Smooth muscle cell (in vitro differentiated cells): Measurements from ENCODE around the gene HOMER2. TPM values are rescaled to one million over a fixed set of nuclear protein-coding genes. Genes with fewer than 3 reads are reported as not detected.
"Not testable (repeated sequence)": the region's sequence is repeated elsewhere in the genome, so short reads cannot be mapped to it uniquely, and the experiment has no call there.

ENCODE experiments used
- DNase-seq: peaks from one replicate; lab custom pipeline; 2025; ENCODE audit not compliant: unreplicated experiment; lab: John Stamatoyannopoulos, UW
- H2AFZ ChIP-seq: fragments of 200-600 bp; sonication (generic); 2 replicates; pipeline ENCODE4 v1.6.0; 2016; ENCODE audit warnings: antibody characterized with exemption, low read depth, mild to moderate bottlenecking
- H3F3A ChIP-seq: fragments of 200-600 bp; sonication (generic); 2 replicates; pipeline ENCODE4 v1.6.0; 2017; ENCODE audit warnings: antibody characterized with exemption, low read depth
- H3K27ac ChIP-seq: fragments of 200-600 bp; sonication (generic); 2 replicates; pipeline ENCODE4 v1.5.1; 2016; ENCODE audit warnings: low read depth, mild to moderate bottlenecking
- H3K27me3 ChIP-seq: fragments of 200-600 bp; sonication (generic); 2 replicates; pipeline ENCODE4 v1.6.1; 2016; ENCODE audit warnings: low read depth, mild to moderate bottlenecking
- H3K36me3 ChIP-seq: fragments of 200-600 bp; sonication (generic); 2 replicates; pipeline ENCODE4 v1.5.1; 2016; ENCODE audit warnings: low read depth
- H3K4me1 ChIP-seq: fragments of 200-600 bp; sonication (generic); 2 replicates; pipeline ENCODE4 v1.5.1; 2016; ENCODE audit warnings: low read depth
- H3K4me2 ChIP-seq: fragments of 200-600 bp; sonication (generic); 2 replicates; pipeline ENCODE4 v1.6.0; 2016; ENCODE audit warnings: mild to moderate bottlenecking
- H3K4me3 ChIP-seq: fragments of 200-600 bp; sonication (generic); 2 replicates; pipeline ENCODE4 v1.5.1; 2016; ENCODE audit warnings: mild to moderate bottlenecking
- H3K79me2 ChIP-seq: fragments of 200-600 bp; sonication (generic); 2 replicates; pipeline ENCODE4 v1.6.0; 2016; ENCODE audit warnings: low read depth, mild to moderate bottlenecking
- H3K9ac ChIP-seq: fragments of 200-600 bp; sonication (generic); 2 replicates; pipeline ENCODE4 v1.6.0; 2016; ENCODE audit warnings: low read depth
- H3K9me3 ChIP-seq: fragments of 200-600 bp; sonication (generic); replicated peaks from 2 replicates; pipeline ENCODE4 v1.5.1; 2016; ENCODE audit warnings: low read depth
- H4K20me1 ChIP-seq: fragments of 200-600 bp; sonication (generic); 2 replicates; pipeline ENCODE4 v1.6.0; 2016; ENCODE audit warnings: low read depth
- CTCF ChIP-seq: fragments of 200-600 bp; sonication (generic); IDR thresholded peaks from 2 replicates; pipeline ENCODE4 v1.5.1; 2017; ENCODE audit warnings: borderline replicate concordance, mild to moderate bottlenecking, antibody characterized with exemption; ENCODE audit not compliant: insufficient read depth, poor library complexity, severe bottlenecking
- WGBS: methylation state at CpG from one replicate; pipeline ENCODE4 v1.1.7; 2016; ENCODE audit warnings: low lambda C conversion rate; 5-methylcytosine and 5-hydroxymethylcytosine counted together
- polyA plus RNA-seq: library from polyadenylated mRNA; unstranded; fragments of >200 nt; fragmentation: Nextera tagmentation; extraction: Ambion mirVana; gene quantifications from 2 replicates; pipeline ENCODE4 v1.2.1, GENCODE V29; 2016
- total RNA-seq: library from RNA; depleted of rRNA; stranded (reverse); fragments of >200 nt; gene quantifications from 2 replicates; pipeline ENCODE4 v1.2.3, GENCODE V29; 2014

HOMER2 gene
- total and polyA plus RNA-seq, 2 experiments from 2014 or later: 3.1 to 18.8 TPM

DNA sequence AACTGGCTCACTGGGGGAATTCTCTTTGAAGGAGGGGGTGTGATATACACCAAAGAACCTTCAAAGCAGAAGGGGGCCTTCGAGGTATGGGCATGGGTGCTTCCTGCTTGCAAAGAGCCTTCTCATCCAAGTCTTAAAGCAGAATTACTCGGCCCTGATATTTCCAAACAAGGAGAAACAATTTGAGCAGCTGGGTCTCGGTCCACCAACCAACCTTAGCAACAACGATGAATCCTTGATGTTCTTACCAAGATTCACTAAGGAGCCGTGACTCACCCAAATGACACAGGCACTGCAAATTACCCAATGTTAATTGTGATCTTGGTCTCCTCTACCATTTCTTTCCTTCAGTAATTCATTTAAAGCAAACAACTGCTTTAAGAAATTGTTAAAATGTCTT is 7.7 kb downstream of the HOMER2 start:
- no peak overlapping the region for H3K4me2 ChIP-seq
- H3K27me3 ChIP-seq: peaks cover 11% of the 10 kb centered on the region
- no peaks in the 10 kb centered on the region for H4K20me1 ChIP-seq
- no peak overlapping the region for H3K9ac ChIP-seq
- no peak overlapping the region for H3K4me3 ChIP-seq
- H3F3A ChIP-seq: no peaks in the 10 kb centered on the region
- no peaks in the 10 kb centered on the region for H3K9me3 ChIP-seq
- no peak for TF ChIP-seq CTCF
- H2AFZ ChIP-seq: no peak overlapping the region
- 77% methylated on average over 5 of the region's 5 CpGs for WGBS
- H3K79me2 ChIP-seq: no peaks in the 10 kb centered on the region
- H3K4me1 ChIP-seq: peaks cover 6% of the 10 kb centered on the region
- peak overlapping the region; percentile 2 for H3K27ac ChIP-seq
- no peaks in the 10 kb centered on the region for H3K36me3 ChIP-seq
- no peak for DNase-seq

GRCh38 chr15:82944056-82944455 is 8.5 kb downstream of the HOMER2 start:
- Histone ChIP-seq H3K4me2 (no peak overlapping the region), H2AFZ (no peak overlapping the region), H3K9ac (no peak overlapping the region), H3K9me3 (no peaks in the 10 kb centered on the region), H3K27ac (peak overlapping the region; percentile 84), H3K27me3 (peaks cover 3% of the 10 kb centered on the region), H3K4me1 (peaks cover 6% of the 10 kb centered on the region), H3K79me2 (no peaks in the 10 kb centered on the region), H3K4me3 (no peak overlapping the region), H3K36me3 (no peaks in the 10 kb centered on the region), H3F3A (no peaks in the 10 kb centered on the region), H4K20me1 (no peaks in the 10 kb centered on the region)
- no peak for TF ChIP-seq CTCF
- no peak for DNase-seq
- 94% methylated on average over 5 of the region's 5 CpGs for WGBS

- Histone ChIP-seq H3K79me2 (no peaks in the 10 kb centered on the region), H3K27ac (peak overlapping the region; percentile 84), H4K20me1 (no peaks in the 10 kb centered on the region), H3F3A (no peaks in the 10 kb centered on the region), H2AFZ (no peak overlapping the region), H3K36me3 (no peaks in the 10 kb centered on the region), H3K9me3 (no peaks in the 10 kb centered on the region), H3K4me1 (peaks cover 6% of the 10 kb centered on the region), H3K4me3 (no peak overlapping the region), H3K27me3 (no peaks in the 10 kb centered on the region), H3K4me2 (no peak overlapping the region), H3K9ac (peak overlapping the region; percentile 53)
- no peak for TF ChIP-seq CTCF
- WGBS: 70% methylated on average over 3 of the region's 3 CpGs
- DNase-seq: no peak
These were observed 9.3 kb downstream of the HOMER2 start for GRCh38 chr15:82943176-82943575.

DNA sequence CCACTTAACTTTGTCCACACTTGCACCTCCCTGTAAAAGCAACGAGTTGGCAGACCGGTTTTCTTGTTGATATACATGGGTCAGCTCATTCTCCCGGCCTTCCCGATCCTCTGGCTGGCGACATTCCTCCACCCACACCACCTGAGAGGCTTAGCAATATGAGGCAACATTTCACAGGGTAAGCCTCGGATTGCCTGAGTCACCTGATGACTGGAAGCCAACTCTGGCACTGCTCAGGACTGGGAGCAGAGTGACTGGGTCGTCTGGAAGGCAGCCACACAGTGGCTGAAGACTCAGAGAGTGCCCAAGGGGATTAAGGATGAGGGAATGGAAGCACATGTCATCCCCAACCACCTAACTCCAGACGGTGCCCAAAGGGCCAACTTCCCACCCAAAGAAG is 9.8 kb downstream of the HOMER2 start:
- no peak overlapping the region for H3K4me2 ChIP-seq

GRCh38 chr15:82939678-82940077 is 12.8 kb downstream of the HOMER2 start:
- not testable (repeated sequence) for H3K4me2 ChIP-seq, H3K4me3 ChIP-seq, H3K27me3 ChIP-seq, H3K27ac ChIP-seq, H3F3A ChIP-seq, H4K20me1 ChIP-seq, H3K4me1 ChIP-seq, H3K9ac ChIP-seq, H3K79me2 ChIP-seq, H3K36me3 ChIP-seq, H3K9me3 ChIP-seq, DNase-seq, H2AFZ ChIP-seq
- WGBS: 94% methylated on average over 6 of the region's 6 CpGs

More for the DNA sequence above, 9.8 kb downstream of the HOMER2 start:
- no peaks in the 10 kb centered on the region for H3K36me3 ChIP-seq
- DNase-seq: no peak
- TF ChIP-seq CTCF: no peak
- H3K27me3 ChIP-seq: no peaks in the 10 kb centered on the region
- H3F3A ChIP-seq: no peaks in the 10 kb centered on the region
- no peak overlapping the region for H2AFZ ChIP-seq
- peaks cover 6% of the 10 kb centered on the region for H3K4me1 ChIP-seq
- H3K9ac ChIP-seq: peak overlapping the region; percentile 53
- 49% methylated on average over 8 of the region's 8 CpGs for WGBS
- no peaks in the 10 kb centered on the region for H3K9me3 ChIP-seq
- peak overlapping the region; percentile 84 for H3K27ac ChIP-seq
- H3K79me2 ChIP-seq: no peaks in the 10 kb centered on the region
- H4K20me1 ChIP-seq: no peaks in the 10 kb centered on the region
- no peak overlapping the region for H3K4me3 ChIP-seq
